OCI-LY7 (cell line): ENCODE results near the gene WFDC2. TPM values are rescaled to one million over a fixed set of nuclear protein-coding genes. Genes with fewer than 3 reads are reported as not detected.

ENCODE experiments used
- BruUV-seq: library from RNA; stranded (reverse); fragments of 400-500 nt; replicated peaks from 2 replicates; lab custom pipeline; 2021; lab: Mats Ljungman, UMichigan
- CTCF ChIA-PET: fragments of 300-600 bp; sonication (Branson Sonifier 250); formaldehyde crosslinking; loops from one replicate; lab custom pipeline; 2022; ENCODE audit warnings: antibody characterized with exemption; ENCODE audit not compliant: unreplicated experiment; lab: Charles Lee
- POLR2A ChIA-PET: fragments of 300-600 bp; sonication (Branson Sonifier 250); formaldehyde crosslinking; loops from one replicate; lab custom pipeline; 2022; ENCODE audit warnings: antibody characterized with exemption; lab: Charles Lee
- DNase-seq: peaks from one replicate; pipeline ENCODE4 v3.0.0-alpha.2; 2015; ENCODE audit warnings: low spot score
- H2AFZ ChIP-seq: fragments of 200-600 bp; sonication (generic), shearing (Covaris generic); 2 replicates; pipeline ENCODE4 v1.6.1; 2014; ENCODE audit warnings: mild to moderate bottlenecking, antibody characterized with exemption, low read length, moderate library complexity
- H3K27ac ChIP-seq: fragments of 200-600 bp; sonication (generic); 2 replicates; pipeline ENCODE4 v1.5.1; 2014; ENCODE audit warnings: mixed run types, low read depth, mild to moderate bottlenecking, moderate library complexity, low read length, inconsistent platforms; ENCODE audit not compliant: poor library complexity, severe bottlenecking
- H3K36me3 ChIP-seq: fragments of 200-600 bp; sonication (generic); 2 replicates; pipeline ENCODE4 v1.6.1; 2014; ENCODE audit warnings: mild to moderate bottlenecking, antibody characterized with exemption, low read length, moderate library complexity, mixed read lengths; ENCODE audit not compliant: insufficient read depth
- H3K4me1 ChIP-seq: fragments of 200-600 bp; sonication (generic); 2 replicates; pipeline ENCODE4 v1.5.1; 2014; ENCODE audit warnings: mild to moderate bottlenecking, low read length; ENCODE audit not compliant: insufficient read depth, poor library complexity, severe bottlenecking
- H3K4me2 ChIP-seq: fragments of 200-600 bp; sonication (generic); 2 replicates; pipeline ENCODE4 v1.6.1; 2014; ENCODE audit warnings: mild to moderate bottlenecking, low read length
- H3K4me3 ChIP-seq: fragments of 200-600 bp; sonication (generic); 2 replicates; pipeline ENCODE4 v1.5.1; 2014; ENCODE audit warnings: mild to moderate bottlenecking, low read depth, low read length; ENCODE audit not compliant: poor library complexity, severe bottlenecking
- H3K79me2 ChIP-seq: fragments of 200-600 bp; sonication (generic); 2 replicates; pipeline ENCODE4 v1.6.1; 2016; ENCODE audit warnings: low read depth, mild to moderate bottlenecking, low read length, moderate library complexity, mixed read lengths; ENCODE audit not compliant: insufficient read depth
- H3K9me2 ChIP-seq: fragments of 200-600 bp; sonication (generic); 2 replicates; pipeline ENCODE4 v1.6.1; 2016; ENCODE audit warnings: mild to moderate bottlenecking, low read length, mixed read lengths; ENCODE audit not compliant: insufficient read depth
- H3K9me3 ChIP-seq: fragments of 200-600 bp; sonication (generic); 2 replicates; pipeline ENCODE4 v1.6.1; 2014; ENCODE audit warnings: mild to moderate bottlenecking, mixed run types, low read length, mixed read lengths
- H4K20me1 ChIP-seq: fragments of 200-600 bp; sonication (generic); 2 replicates; pipeline ENCODE4 v1.6.1; 2014; ENCODE audit warnings: mild to moderate bottlenecking, antibody characterized with exemption, low read length, moderate library complexity, mixed read lengths; ENCODE audit not compliant: insufficient read depth
- EZH2phosphoT487 ChIP-seq: fragments of 200-600 bp; sonication (generic); IDR thresholded peaks from 2 replicates; pipeline ENCODE4 v1.6.1; 2018; ENCODE audit warnings: low read depth, borderline replicate concordance, mild to moderate bottlenecking, mixed run types, antibody characterized with exemption, low read length, moderate library complexity, mixed read lengths
- intact Hi-C: fragments of 100-400 bp; cut with micrococcal nuclease; formaldehyde crosslinking; loops from one replicate; pipeline ENCODE4 v1.10.0; 2022; ENCODE audit not compliant: unreplicated experiment
- total RNA-seq, 2 experiments: library from RNA; depleted of rRNA in 1 of 2; stranded (reverse); fragments of >200 nt in 1 of 2; shearing (Covaris generic) in 1 of 2; gene quantifications; 2 replicates each; pipeline ENCODE4 v1.2.3, GENCODE V29; 2014 to 2022
- TF ChIP-seq, protein P1 (sequence below): fragments of 200-600 bp; sonication (generic); conservative IDR thresholded peaks from 2 replicates; pipeline ENCODE4 v1.5.1; 2014; ENCODE audit warnings: mild to moderate bottlenecking, antibody characterized with exemption, low read length, moderate library complexity, mixed read lengths

Gene WFDC2
- total RNA-seq, 2 experiments from 2014 or later: 0.46 to 4.4 TPM

DNA sequence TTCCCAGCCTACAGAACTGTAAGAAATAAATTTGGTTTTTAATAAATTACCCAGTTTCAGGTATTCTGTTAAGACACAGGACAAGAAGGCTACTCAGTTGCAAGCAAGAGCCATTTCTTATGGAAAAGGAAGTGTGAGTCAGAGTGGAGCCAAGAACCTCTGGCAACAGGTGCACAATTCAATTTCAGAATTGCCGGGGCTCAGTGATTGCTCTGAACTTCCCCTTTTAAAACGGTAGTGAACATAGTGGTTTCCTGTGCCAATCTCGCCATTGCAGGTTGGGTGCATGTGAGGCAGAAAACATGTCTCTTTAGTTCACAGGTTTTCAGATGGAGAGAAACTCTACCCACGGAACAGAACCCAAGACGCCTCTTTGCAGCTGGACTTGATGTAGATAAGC lies 37.3 kb upstream of the WFDC2 start:
- POLR2A ChIA-PET: no interaction called here
- Histone ChIP-seq H2AFZ (peak overlapping the region; percentile 48; the same call in 1 of the 2 replicates), H3K4me3 (peak overlapping the region; percentile 52), H3K79me2 (peaks cover 11% of the 10 kb centered on the region; the same call in 1 of the 2 replicates), H3K4me2 (peak overlapping the region; percentile 68), H3K36me3 (peaks cover 42% of the 10 kb centered on the region), H3K27ac (peak overlapping the region; percentile 97), H3K9me3 (no peaks in the 10 kb centered on the region), H4K20me1 (no peaks in the 10 kb centered on the region), H3K9me2 (no peaks in the 10 kb centered on the region), H3K4me1 (peaks cover 54% of the 10 kb centered on the region)
- BruUV-seq: TSS peak; percentile 43
- CTCF ChIA-PET: no interaction called here
- DNase-seq: peak; percentile 95
- no peak for TF ChIP-seq EZH2phosphoT487
- TF ChIP-seq, protein P1, sequence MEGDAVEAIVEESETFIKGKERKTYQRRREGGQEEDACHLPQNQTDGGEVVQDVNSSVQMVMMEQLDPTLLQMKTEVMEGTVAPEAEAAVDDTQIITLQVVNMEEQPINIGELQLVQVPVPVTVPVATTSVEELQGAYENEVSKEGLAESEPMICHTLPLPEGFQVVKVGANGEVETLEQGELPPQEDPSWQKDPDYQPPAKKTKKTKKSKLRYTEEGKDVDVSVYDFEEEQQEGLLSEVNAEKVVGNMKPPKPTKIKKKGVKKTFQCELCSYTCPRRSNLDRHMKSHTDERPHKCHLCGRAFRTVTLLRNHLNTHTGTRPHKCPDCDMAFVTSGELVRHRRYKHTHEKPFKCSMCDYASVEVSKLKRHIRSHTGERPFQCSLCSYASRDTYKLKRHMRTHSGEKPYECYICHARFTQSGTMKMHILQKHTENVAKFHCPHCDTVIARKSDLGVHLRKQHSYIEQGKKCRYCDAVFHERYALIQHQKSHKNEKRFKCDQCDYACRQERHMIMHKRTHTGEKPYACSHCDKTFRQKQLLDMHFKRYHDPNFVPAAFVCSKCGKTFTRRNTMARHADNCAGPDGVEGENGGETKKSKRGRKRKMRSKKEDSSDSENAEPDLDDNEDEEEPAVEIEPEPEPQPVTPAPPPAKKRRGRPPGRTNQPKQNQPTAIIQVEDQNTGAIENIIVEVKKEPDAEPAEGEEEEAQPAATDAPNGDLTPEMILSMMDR: no peak
- intact Hi-C loops: loop anchor here (1.0 kb wide), 3 partner anchors 16 to 69 kb away; partner anchors contain the start of genes PIGT and SYS1

DNA sequence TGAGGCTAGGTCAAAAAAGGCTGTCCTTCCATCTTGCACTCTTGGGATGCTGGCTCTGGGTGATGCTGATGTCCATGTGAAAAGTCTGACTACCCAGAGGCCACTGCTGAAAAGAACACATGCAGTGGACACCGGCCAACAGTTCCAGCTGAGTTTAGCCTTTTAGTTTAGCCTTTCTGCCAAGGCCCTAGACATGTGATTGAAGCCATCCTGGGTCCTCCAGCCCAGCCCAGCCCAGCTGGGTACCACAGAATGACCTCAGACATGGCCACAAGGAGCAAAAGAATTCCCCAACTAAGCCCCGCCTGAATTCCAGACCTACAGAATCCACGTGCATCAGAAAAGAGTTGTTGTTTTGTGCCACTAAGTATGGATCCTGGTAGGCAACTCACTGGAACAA lies 36.2 kb upstream of the WFDC2 start:
- Histone ChIP-seq H3K4me3 (peak overlapping the region; percentile 4), H3K4me2 (peak overlapping the region; percentile 68), H2AFZ (no peak overlapping the region), H3K36me3 (peaks cover 32% of the 10 kb centered on the region), H3K27ac (peak overlapping the region; percentile 97), H3K4me1 (peaks cover 54% of the 10 kb centered on the region), H3K79me2 (peaks cover 11% of the 10 kb centered on the region; the same call in 1 of the 2 replicates), H4K20me1 (no peaks in the 10 kb centered on the region), H3K9me3 (no peaks in the 10 kb centered on the region), H3K9me2 (no peaks in the 10 kb centered on the region)
- ChIA-PET CTCF (no interaction called here), POLR2A (no interaction called here)
- DNase-seq: no peak
- TF ChIP-seq EZH2phosphoT487: no peak
- TF ChIP-seq, protein P1: no peak
- intact Hi-C loops: no loop called here
- BruUV-seq: no TSS peak

DNA sequence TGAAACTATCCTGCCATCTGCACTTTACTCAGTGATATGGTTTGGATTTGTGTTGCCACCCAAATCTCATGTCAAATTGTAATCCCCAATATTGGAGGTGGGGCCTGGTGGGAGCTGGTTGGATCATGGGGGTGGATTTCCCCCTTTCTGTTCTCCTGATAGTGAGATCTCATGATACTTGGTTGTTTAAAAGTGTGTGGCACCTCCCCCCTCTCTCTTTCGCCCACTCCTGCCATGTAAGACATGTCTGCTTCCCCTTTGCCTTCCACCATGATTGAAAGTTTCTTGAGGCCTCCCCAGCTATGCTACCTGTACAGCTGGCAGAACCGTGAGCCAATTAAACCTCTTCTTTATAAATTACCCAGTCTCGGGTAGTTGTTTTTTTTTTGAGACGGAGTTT lies 35.6 kb upstream of the WFDC2 start:
- Histone ChIP-seq H2AFZ (no peak overlapping the region), H3K4me3 (no peak overlapping the region), H3K4me1 (peaks cover 54% of the 10 kb centered on the region), H3K9me2 (no peaks in the 10 kb centered on the region), H4K20me1 (no peaks in the 10 kb centered on the region), H3K27ac (peak overlapping the region; percentile 97), H3K36me3 (peaks cover 31% of the 10 kb centered on the region), H3K4me2 (no peak overlapping the region), H3K9me3 (no peaks in the 10 kb centered on the region), H3K79me2 (peaks cover 11% of the 10 kb centered on the region; the same call in 1 of the 2 replicates)
- ChIA-PET POLR2A (no interaction called here), CTCF (no interaction called here)
- no peak for TF ChIP-seq EZH2phosphoT487
- TF ChIP-seq, protein P1: no peak
- intact Hi-C loops: no loop called here
- no peak for DNase-seq
- BruUV-seq: no TSS peak
